Coronary artery (tissue), 2 donors: Measurements from ENCODE around the gene SCD5.
A peak's percentile ranks its signal among the peaks of the same experiment; 100 is the strongest.
"Not testable (repeated sequence)": the region's sequence is repeated elsewhere in the genome, so short reads cannot be mapped to it uniquely, and the experiment has no call there.

Experiments
- DNase-seq: peaks from one replicate; pipeline ENCODE4 v3.0.0-alpha.2; 2017; ENCODE audit warnings: low spot score
- H3K27ac ChIP-seq, 2 donors: fragments of 200-600 bp; sonication (generic); one replicate each; pipeline ENCODE4 v1.5.1; 2016 to 2019
- H3K4me3 ChIP-seq: fragments of 200-600 bp; sonication (generic); 2 replicates; pipeline ENCODE4 v1.5.1; 2016; ENCODE audit warnings: mild to moderate bottlenecking, moderate library complexity
- TF ChIP-seq, protein P1 (sequence below): fragments of 200-600 bp; sonication (generic); IDR thresholded peaks from one replicate; pipeline ENCODE4 v1.5.1; 2019; ENCODE audit warnings: antibody characterized with exemption

SCD5 gene

DNA sequence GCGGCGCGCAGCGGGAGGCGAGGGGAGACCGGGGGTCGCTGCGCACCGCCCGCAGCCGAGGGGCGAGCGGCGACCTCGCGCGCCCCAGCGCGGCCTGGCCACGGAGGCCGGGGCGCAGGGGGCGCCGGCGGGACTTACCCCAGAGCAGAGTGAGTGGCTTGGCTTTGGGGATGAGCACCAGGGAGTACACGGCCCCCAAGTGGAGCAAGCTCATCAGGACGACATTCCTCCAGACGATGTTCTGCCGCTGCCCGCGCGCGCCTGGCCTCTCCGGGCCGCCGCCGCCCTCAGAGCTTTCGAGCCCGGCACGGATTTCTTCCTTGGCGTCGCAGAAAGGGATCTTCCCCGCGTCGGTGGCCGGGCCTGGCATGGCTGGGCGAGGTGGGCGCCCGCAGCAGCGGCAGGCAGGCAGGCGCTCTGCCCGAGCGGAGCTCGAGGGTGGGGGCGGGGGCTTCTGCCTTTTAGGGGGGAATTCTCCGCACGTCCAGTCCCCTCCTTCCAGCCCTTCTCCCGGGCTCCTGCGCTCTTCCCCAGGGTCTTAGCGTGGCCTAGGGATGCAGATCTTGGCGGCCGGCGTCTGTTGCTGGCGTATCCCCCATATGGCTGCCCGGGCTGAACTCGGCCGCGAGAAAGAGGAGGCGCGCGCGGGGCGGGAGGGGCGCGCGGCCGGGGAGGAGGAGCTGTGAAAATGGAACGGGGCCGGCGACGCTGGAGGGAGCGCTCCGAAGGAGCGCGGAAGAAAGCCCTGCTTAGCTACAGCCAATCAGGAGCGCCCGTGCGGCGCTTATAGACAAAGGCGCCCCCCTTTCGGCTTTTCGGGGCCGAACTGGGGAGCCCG, at the start of gene SCD5:
Gene SCD5 (minus strand): TSS at position 629 of the 838 bp plus-strand sequence. CDS start 259 bp downstream, at position 370.
- Histone ChIP-seq H3K4me3 (peak within 1 kb of the TSS; percentile 91), H3K27ac (peak within 1 kb of the TSS in 1 of 2 donors; percentile 67)
- TF ChIP-seq, protein P1, sequence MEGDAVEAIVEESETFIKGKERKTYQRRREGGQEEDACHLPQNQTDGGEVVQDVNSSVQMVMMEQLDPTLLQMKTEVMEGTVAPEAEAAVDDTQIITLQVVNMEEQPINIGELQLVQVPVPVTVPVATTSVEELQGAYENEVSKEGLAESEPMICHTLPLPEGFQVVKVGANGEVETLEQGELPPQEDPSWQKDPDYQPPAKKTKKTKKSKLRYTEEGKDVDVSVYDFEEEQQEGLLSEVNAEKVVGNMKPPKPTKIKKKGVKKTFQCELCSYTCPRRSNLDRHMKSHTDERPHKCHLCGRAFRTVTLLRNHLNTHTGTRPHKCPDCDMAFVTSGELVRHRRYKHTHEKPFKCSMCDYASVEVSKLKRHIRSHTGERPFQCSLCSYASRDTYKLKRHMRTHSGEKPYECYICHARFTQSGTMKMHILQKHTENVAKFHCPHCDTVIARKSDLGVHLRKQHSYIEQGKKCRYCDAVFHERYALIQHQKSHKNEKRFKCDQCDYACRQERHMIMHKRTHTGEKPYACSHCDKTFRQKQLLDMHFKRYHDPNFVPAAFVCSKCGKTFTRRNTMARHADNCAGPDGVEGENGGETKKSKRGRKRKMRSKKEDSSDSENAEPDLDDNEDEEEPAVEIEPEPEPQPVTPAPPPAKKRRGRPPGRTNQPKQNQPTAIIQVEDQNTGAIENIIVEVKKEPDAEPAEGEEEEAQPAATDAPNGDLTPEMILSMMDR: no peak
- DNase-seq: no peak

DNA sequence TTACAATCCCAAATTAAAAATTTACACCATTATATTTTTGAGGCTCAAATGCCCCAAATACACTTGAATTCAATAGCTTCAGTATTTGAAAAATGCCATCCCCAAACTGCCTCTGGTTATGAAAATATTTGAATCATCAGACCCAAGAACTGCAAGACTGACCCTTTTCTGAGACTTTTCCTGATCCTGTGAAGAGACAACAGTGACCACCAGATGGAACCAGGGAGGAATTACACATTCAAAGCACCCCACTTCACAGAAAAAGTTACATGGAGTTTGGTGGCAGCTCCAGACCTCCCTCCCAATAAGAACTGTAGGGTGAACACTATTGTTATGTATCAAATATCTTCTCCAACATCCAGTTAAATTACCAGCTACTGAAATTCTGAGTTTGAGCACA, 44.0 kb upstream of the SCD5 start:
- DNase-seq: no peak
- Histone ChIP-seq H3K4me3 (no peak overlapping the region), H3K27ac (no peak overlapping the region)
- TF ChIP-seq, protein P1: no peak

DNA sequence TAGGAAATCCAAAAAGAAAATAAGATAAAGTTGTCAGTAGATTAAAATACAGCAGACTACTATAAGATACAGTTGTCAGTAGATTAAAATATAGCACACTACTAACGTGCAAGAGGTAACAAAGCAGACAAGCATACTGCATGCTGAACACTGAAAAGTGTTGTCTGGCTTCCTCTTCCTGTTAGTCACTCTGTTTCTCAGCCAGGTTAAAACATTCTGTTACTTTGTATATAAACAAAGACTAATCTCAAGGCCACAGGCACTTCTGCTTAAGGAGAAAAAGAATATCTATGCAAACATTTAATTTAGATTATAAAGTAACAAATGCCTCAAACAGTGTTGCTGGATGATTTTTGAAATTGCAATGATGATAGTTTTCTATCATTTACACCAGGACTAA, 41.0 kb upstream of the SCD5 start:
- TF ChIP-seq, protein P1: no peak

DNA sequence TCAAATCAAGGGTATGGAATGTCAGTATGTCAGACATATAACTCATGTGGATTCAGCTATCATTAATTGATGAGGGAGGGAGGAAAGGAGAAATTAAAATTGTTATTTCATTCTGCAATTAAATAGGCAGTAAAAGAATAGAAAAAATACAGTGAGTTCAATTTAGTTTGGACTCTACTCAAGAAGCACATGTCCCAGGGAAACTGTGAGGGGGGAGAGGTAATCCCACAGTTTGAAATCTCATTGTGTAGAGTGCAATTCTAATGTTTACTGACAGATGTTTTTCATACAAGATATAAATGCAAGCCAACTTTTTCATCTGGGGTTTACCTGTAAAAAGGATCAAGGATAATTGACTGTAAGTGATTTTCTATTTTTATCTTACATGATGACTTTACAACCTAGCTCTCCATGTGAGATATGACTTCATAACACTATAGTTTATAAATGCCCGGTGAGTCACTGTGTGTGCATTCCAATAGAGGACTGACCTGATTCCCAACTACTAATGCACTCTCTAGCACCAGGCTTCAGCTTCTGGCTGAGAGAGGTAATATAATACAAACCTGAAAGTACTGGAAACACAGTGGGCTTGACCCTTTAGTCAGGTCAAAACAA, 35.2 kb upstream of the SCD5 start:
- DNase-seq: no peak
- H3K27ac ChIP-seq: no peak overlapping the region
- TF ChIP-seq, protein P1: no peak
- H3K4me3 ChIP-seq: no peak overlapping the region

More for the DNA sequence above, 41.0 kb upstream of the SCD5 start:
- H3K27ac ChIP-seq: no peak overlapping the region
- H3K4me3 ChIP-seq: no peak overlapping the region
- no peak for DNase-seq

DNA sequence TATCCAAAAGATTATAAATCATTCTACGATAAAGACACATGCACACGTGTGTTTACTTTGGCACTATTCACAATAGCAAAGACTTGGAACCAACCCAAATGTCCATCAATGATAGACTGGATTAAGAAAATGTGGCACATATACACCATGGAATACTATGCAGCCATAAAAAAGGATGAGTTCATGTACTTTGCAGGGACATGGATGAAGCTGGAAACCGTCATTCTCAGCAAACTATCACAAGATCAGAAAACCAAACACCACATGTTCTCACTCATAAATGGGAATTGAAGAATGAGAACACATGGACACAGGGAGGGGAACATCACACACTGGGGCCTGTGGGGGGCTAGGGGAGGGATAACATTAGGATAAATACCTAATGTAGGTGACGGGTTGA, 34.5 kb upstream of the SCD5 start:
- DNase-seq, H3K27ac ChIP-seq, H3K4me3 ChIP-seq: not testable (repeated sequence)

DNA sequence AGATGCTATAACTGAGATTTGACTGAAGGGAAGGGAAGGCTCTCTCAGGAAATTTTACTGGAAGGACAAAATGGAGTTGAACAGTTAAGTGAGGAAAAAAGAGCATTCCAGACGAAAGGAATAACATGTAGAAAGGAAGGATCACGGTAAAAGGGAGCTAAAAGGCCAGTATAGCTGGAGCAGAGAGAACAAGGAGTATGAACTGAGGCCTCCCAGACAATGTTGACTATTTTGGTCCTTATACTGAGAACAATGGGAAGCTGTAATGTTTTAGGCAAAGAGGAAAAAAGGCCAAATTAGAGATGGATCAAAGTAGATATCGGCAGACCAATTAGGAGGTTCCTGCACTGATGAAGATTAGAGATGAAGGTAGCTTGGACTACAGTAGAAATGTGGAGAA, 26.8 kb upstream of the SCD5 start:
- no peak overlapping the region for H3K4me3 ChIP-seq
- H3K27ac ChIP-seq: no peak overlapping the region
- no peak for DNase-seq
- TF ChIP-seq, protein P1: no peak

DNA sequence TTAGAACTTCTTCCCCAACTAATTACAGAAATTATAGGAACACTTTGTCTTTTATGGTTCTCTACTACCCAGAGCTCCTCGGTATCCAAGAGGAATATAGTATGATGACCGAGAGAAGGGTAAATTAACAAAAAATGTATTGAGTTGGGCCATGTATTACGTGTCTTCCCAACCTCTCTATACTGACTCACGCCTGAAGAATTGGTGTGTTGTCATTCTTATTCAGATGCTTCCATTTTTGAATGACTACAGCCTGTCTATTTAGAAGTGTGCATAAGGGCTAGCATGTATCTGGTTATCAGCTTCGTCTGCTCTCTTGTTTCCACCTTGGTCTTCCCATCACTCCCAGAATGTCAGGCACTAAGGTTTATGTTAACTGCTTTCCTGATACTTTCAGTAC, 24.5 kb upstream of the SCD5 start:
- Histone ChIP-seq H3K27ac (no peak overlapping the region), H3K4me3 (no peak overlapping the region)
- DNase-seq: no peak
- TF ChIP-seq, protein P1: no peak
